GM23248 (cell line): ENCODE results near the gene DONSON. TPM values are rescaled to one million over a fixed set of nuclear protein-coding genes. Genes with fewer than 3 reads are reported as not detected.

Source experiments
- DNase-seq: peaks from one replicate; pipeline ENCODE4 v3.0.0-alpha.2; 2015
- H2AFZ ChIP-seq: fragments of 200-600 bp; sonication (generic); 2 replicates; pipeline ENCODE4 v1.6.1; 2016; ENCODE audit warnings: antibody characterized with exemption
- H3F3A ChIP-seq: fragments of 200-600 bp; sonication (generic); 2 replicates; pipeline ENCODE4 v1.6.1; 2016; ENCODE audit warnings: mild to moderate bottlenecking, antibody characterized with exemption, mixed run types; ENCODE audit not compliant: insufficient read depth
- H3K27ac ChIP-seq: fragments of 200-600 bp; sonication (generic); 2 replicates; pipeline ENCODE4 v1.5.1; 2016; ENCODE audit warnings: mild to moderate bottlenecking
- H3K27me3 ChIP-seq: fragments of 200-600 bp; sonication (generic); replicated peaks from 2 replicates; pipeline ENCODE4 v1.6.1; 2016; ENCODE audit warnings: mild to moderate bottlenecking; ENCODE audit not compliant: insufficient read depth
- H3K36me3 ChIP-seq: fragments of 200-600 bp; sonication (generic); 2 replicates; pipeline ENCODE4 v1.6.1; 2016; ENCODE audit warnings: low read depth, mild to moderate bottlenecking
- H3K4me1 ChIP-seq: fragments of 200-600 bp; sonication (generic); 2 replicates; pipeline ENCODE4 v1.6.1; 2016; ENCODE audit warnings: mild to moderate bottlenecking; ENCODE audit not compliant: insufficient read depth
- H3K4me2 ChIP-seq: fragments of 200-600 bp; sonication (generic); one replicate; pipeline ENCODE4 v1.6.1; 2016; ENCODE audit warnings: mild to moderate bottlenecking; ENCODE audit not compliant: unreplicated experiment
- H3K4me3 ChIP-seq: fragments of 200-600 bp; sonication (generic); 2 replicates; pipeline ENCODE4 v1.5.1; 2016; ENCODE audit warnings: mild to moderate bottlenecking
- H3K79me2 ChIP-seq: fragments of 200-600 bp; sonication (generic); 2 replicates; pipeline ENCODE4 v1.6.1; 2016; ENCODE audit warnings: mild to moderate bottlenecking; ENCODE audit not compliant: insufficient read depth
- H3K9ac ChIP-seq: fragments of 200-600 bp; sonication (generic); 2 replicates; pipeline ENCODE4 v1.6.1; 2016; ENCODE audit warnings: mild to moderate bottlenecking
- H3K9me2 ChIP-seq: fragments of 200-600 bp; sonication (generic); 2 replicates; pipeline ENCODE4 v1.6.1; 2016; ENCODE audit warnings: mixed run types, mild to moderate bottlenecking, moderate library complexity; ENCODE audit not compliant: insufficient read depth
- H3K9me3 ChIP-seq: fragments of 200-600 bp; sonication (generic); one replicate; pipeline ENCODE4 v1.6.1; 2017; ENCODE audit warnings: low read depth
- H4K20me1 ChIP-seq: fragments of 200-600 bp; sonication (generic); 2 replicates; pipeline ENCODE4 v1.6.0; 2016; ENCODE audit not compliant: insufficient read depth
- EZH2 ChIP-seq: fragments of 200-600 bp; sonication (generic); IDR thresholded peaks from 2 replicates; pipeline ENCODE4 v1.6.1; 2018; ENCODE audit warnings: antibody characterized with exemption, mild to moderate bottlenecking; ENCODE audit not compliant: insufficient read depth, poor library complexity, severe bottlenecking
- EZH2phosphoT487 ChIP-seq: fragments of 200-600 bp; sonication (generic); IDR thresholded peaks from 2 replicates; pipeline ENCODE4 v1.6.1; 2018; ENCODE audit warnings: antibody characterized with exemption, moderate library complexity, mild to moderate bottlenecking, low read depth; ENCODE audit not compliant: insufficient read depth
- WGBS, 2 experiments: methylation state at CpG; one replicate each; pipeline ENCODE4 v1.1.6; 2015 to 2017; ENCODE audit warnings: low lambda C conversion rate in 2 of 2, low coverage in 1 of 2; ENCODE audit errors: missing lambda C conversion rate in 2 of 2; 5-methylcytosine and 5-hydroxymethylcytosine counted together
- in situ Hi-C: fragments of 300-500 bp; cut with MboI; formaldehyde crosslinking; loops from 2 replicates; pipeline ENCODE4 v1.15.0; 2020
- polyA plus RNA-seq: library from polyadenylated mRNA; unstranded; fragments of >200 nt; fragmentation: Nextera tagmentation; extraction: Ambion mirVana; gene quantifications from 2 replicates; pipeline ENCODE4 v1.2.1, GENCODE V29; 2016
- total RNA-seq: library from RNA; depleted of rRNA; stranded (reverse); fragments of >200 nt; shearing (Covaris generic); gene quantifications from 2 replicates; pipeline ENCODE4 v1.2.3, GENCODE V29; 2014

DONSON gene
- total and polyA plus RNA-seq, 2 experiments from 2014 or later: 13.2 to 16.8 TPM

- Histone ChIP-seq H3K27me3 (no peaks in the 10 kb centered on the region), H2AFZ (peak overlapping the region; percentile 79), H3K4me1 (peaks cover 14% of the 10 kb centered on the region), H3K4me2 (peak overlapping the region; percentile 90), H3K27ac (peak overlapping the region; percentile 91), H4K20me1 (no peaks in the 10 kb centered on the region), H3K36me3 (peaks cover 19% of the 10 kb centered on the region), H3K9ac (peak overlapping the region; percentile 91), H3K9me2 (no peaks in the 10 kb centered on the region), H3K79me2 (peaks cover 41% of the 10 kb centered on the region), H3F3A (peaks cover 27% of the 10 kb centered on the region), H3K9me3 (no peaks in the 10 kb centered on the region), H3K4me3 (peak overlapping the region; percentile 83)
- TF ChIP-seq EZH2phosphoT487 (no peak), EZH2 (no peak)
- WGBS, 2 experiments: 2% methylated on average over 55 to 57 of the region's 57 CpGs
- in situ Hi-C loops: no loop called here
- DNase-seq: peak; percentile 64
Observed at GRCh38 chr21:33587792-33588484, 546 bp downstream of the DONSON start.

- WGBS, 2 experiments: 73 to 75% methylated on average over 6 of the region's 6 CpGs
- TF ChIP-seq EZH2phosphoT487: no peak
- H4K20me1 ChIP-seq: no peaks in the 10 kb centered on the region
- H3K4me2 ChIP-seq: peak overlapping the region; percentile 90
- no peak overlapping the region for H3K27ac ChIP-seq
- DNase-seq: no peak
- H3F3A ChIP-seq: peaks cover 35% of the 10 kb centered on the region
- no peaks in the 10 kb centered on the region for H3K27me3 ChIP-seq
- H2AFZ ChIP-seq: no peak overlapping the region
- H3K4me3 ChIP-seq: peak overlapping the region; percentile 83
- H3K9ac ChIP-seq: peak overlapping the region; percentile 91
- no peaks in the 10 kb centered on the region for H3K9me2 ChIP-seq
- H3K79me2 ChIP-seq: peaks cover 41% of the 10 kb centered on the region
- in situ Hi-C loops: no loop called here
- peaks cover 19% of the 10 kb centered on the region for H3K36me3 ChIP-seq
- peaks cover 14% of the 10 kb centered on the region for H3K4me1 ChIP-seq
- H3K9me3 ChIP-seq: no peaks in the 10 kb centered on the region
Observed at GRCh38 chr21:33586927-33587326, 1.6 kb downstream of the DONSON start.

GRCh38 chr21:33584455-33584854 is 4.0 kb downstream of the DONSON start:
- H2AFZ ChIP-seq: no peak overlapping the region
- H3K36me3 ChIP-seq: peaks cover 22% of the 10 kb centered on the region
- no peak for TF ChIP-seq EZH2
- no peak for TF ChIP-seq EZH2phosphoT487
- H3K9ac ChIP-seq: no peak overlapping the region
- H3K27ac ChIP-seq: no peak overlapping the region
- no peaks in the 10 kb centered on the region for H3K9me2 ChIP-seq
- H4K20me1 ChIP-seq: no peaks in the 10 kb centered on the region
- H3K9me3 ChIP-seq: no peaks in the 10 kb centered on the region
- in situ Hi-C loops: no loop called here
- peaks cover 41% of the 10 kb centered on the region for H3K79me2 ChIP-seq
- H3K27me3 ChIP-seq: no peaks in the 10 kb centered on the region
- no peak overlapping the region for H3K4me3 ChIP-seq
- no peak overlapping the region for H3K4me2 ChIP-seq
- H3F3A ChIP-seq: peaks cover 35% of the 10 kb centered on the region
- WGBS, 2 experiments: 85 to 89% methylated on average over 3 of the region's 3 CpGs
- DNase-seq: no peak
- H3K4me1 ChIP-seq: peaks cover 16% of the 10 kb centered on the region

GRCh38 chr21:33578959-33579542 is 9.4 kb downstream of the DONSON start:
- in situ Hi-C loops: no loop called here
- H3K4me1 ChIP-seq: peaks cover 23% of the 10 kb centered on the region

More at GRCh38 chr21:33578959-33579542, 9.4 kb downstream of the DONSON start:
- 73 to 74% methylated on average over 7 of the region's 7 CpGs for WGBS, 2 experiments
- peaks cover 44% of the 10 kb centered on the region for H3K36me3 ChIP-seq
- no peaks in the 10 kb centered on the region for H3K9me2 ChIP-seq
- H2AFZ ChIP-seq: no peak overlapping the region
- no peaks in the 10 kb centered on the region for H3K27me3 ChIP-seq
- peak overlapping the region; percentile 40 for H3K9ac ChIP-seq
- no peak overlapping the region for H3K4me3 ChIP-seq
- H3K4me2 ChIP-seq: no peak overlapping the region
- H3K27ac ChIP-seq: peak overlapping the region; percentile 78
- H3K79me2 ChIP-seq: peaks cover 29% of the 10 kb centered on the region
- 0 out of 2 replicates have a peak, but pooled peaks cover 6% of the 10 kb centered on the region for H4K20me1 ChIP-seq
- DNase-seq: peak; percentile 55
- TF ChIP-seq EZH2 (no peak), EZH2phosphoT487 (no peak)
- no peaks in the 10 kb centered on the region for H3K9me3 ChIP-seq
- H3F3A ChIP-seq: peaks cover 81% of the 10 kb centered on the region
